ENCODE measurements around the gene RITA1. TPM values are rescaled to one million over a fixed set of nuclear protein-coding genes. Genes with fewer than 3 reads are reported as not detected.

The RITA1 gene
- total and polyA plus RNA-seq, 10 of the 15 experiments (the other 5 are each of a cell fraction or from before 2014, with no cell fraction given) = 2.3 to 39.9 (median 24.8) TPM

DNA sequence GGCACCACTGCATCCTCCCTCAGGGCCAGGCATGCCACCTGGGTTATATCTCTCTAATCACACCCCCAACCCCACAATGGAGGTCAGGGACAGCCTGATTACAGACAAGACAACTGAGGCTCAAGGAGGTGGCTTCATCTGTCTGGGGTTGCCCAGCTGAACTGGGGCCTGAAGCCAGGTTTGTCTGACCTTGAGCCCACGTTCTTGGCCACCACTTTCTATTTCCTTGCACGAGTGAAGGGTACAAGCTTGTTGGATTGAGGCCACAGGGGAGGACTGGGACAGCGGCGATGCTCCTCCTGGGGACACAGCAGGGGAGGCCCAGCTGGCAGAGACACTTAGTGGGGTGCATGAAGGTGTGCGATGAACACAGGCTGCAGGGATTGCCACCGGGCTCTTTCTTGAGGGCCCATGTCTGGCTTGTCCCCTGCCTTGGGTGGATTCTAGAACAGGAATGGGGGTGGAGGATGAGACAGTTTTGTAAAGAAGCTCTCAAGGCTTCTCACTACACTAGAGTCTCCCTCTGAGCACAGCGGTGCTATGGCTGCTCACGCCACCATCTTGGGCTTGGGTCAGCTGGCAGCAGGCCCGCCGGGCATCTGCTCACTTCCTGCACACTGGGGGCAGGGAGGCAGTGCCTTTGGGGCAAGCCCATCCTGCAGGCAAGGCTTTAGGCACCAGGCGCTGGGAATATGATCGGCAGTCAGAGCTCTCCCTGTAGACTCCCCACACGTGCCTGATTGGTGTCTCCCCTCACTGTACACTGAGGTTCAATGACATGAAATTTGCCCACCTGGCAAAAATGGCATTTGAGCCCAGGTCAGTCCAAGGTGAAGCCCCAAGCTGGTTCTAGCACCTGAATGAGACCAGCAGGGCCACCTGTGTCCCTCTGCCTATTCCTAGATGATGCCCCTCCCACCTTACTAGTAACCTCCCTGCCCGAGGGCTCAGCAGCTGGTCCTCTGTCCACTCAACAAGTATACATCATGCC, 16.0 kb downstream of the RITA1 start:
- no peaks in the 10 kb centered on the region for H3K27me3 ChIP-seq (replicated peaks in 1 of 2; ENCODE audit: control insufficient read depth in 2 of 2, insufficient read depth in 2 of 2, low read length in 1 of 2)
- H3K4me3 ChIP-seq = no peak overlapping the region
- no peaks in the 10 kb centered on the region for H3K79me2 ChIP-seq (ENCODE audit: control insufficient read depth, insufficient read depth, low read length)
- in situ Hi-C loops (cut with MboI) = loop anchor here (25.0 kb wide), 1 partner anchor 1764 kb away; no protein-coding TSS in a partner anchor
- ATAC-seq (no peak), DNase-seq (ENCODE audit: low read depth, low spot score) (no peak), FAIRE-seq (no peak)
- H3K9me3 ChIP-seq (replicated peaks; ENCODE audit: control insufficient read depth, insufficient read depth, low read length) = no peaks in the 10 kb centered on the region
- 84% methylated on average over 14 of the region's 14 CpGs for WGBS (ENCODE audit: insufficient coverage, insufficient replicate concordance, low lambda C conversion rate, missing lambda C conversion rate)
- ChIA-PET CTCF (interaction anchor here (3.5 kb wide), 1 partner anchor 16 kb away, joined by 15 read pairs; the partner anchor contains the start of genes DDX54 and RITA1), SMC1A (ENCODE audit: uncharacterized antibody, unreplicated experiment) (interaction anchor here (6.1 kb wide), 1 partner anchor 21 kb away, joined by 50 read pairs; the partner anchor contains the start of gene TPCN1), POLR2A (no interaction called here), RAD21 (ENCODE audit: unreplicated experiment) (no interaction called here)
- H3K9ac ChIP-seq (ENCODE audit: control insufficient read depth, insufficient read depth, low read length) = no peak overlapping the region
- TF ChIP-seq, protein P1, sequence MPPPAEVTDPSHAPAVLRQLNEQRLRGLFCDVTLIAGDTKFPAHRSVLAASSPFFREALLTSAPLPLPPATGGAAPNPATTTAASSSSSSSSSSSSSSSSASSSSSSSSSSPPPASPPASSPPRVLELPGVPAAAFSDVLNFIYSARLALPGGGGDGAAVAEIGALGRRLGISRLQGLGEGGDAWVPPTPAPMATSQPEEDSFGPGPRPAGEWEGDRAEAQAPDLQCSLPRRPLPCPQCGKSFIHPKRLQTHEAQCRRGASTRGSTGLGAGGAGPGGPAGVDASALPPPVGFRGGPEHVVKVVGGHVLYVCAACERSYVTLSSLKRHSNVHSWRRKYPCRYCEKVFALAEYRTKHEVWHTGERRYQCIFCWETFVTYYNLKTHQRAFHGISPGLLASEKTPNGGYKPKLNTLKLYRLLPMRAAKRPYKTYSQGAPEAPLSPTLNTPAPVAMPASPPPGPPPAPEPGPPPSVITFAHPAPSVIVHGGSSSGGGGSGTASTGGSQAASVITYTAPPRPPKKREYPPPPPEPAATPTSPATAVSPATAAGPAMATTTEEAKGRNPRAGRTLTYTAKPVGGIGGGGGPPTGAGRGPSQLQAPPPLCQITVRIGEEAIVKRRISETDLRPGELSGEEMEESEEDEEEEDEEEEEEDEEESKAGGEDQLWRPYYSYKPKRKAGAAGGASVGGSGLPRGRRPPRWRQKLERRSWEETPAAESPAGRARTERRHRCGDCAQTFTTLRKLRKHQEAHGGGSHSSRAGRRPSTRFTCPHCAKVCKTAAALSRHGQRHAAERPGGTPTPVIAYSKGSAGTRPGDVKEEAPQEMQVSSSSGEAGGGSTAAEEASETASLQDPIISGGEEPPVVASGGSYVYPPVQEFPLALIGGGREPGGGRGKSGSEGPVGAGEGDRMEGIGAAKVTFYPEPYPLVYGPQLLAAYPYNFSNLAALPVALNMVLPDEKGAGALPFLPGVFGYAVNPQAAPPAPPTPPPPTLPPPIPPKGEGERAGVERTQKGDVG (CRISPR knock-in tag; IDR thresholded peaks at IDR 0.05) = no peak
- no peak for TF ChIP-seq ATF7 (IDR thresholded peaks at IDR 0.05; ENCODE audit: low read depth)
- TF ChIP-seq DPF2 (IDR thresholded peaks at IDR 0.05) = no peak
- TF ChIP-seq ZBED1 (IDR thresholded peaks at IDR 0.05; ENCODE audit: borderline replicate concordance) = no peak
- no peak for TF ChIP-seq MXI1 (IDR thresholded peaks at IDR 0.05; ENCODE audit: low read depth, low read length)
- TF ChIP-seq, protein P2, sequence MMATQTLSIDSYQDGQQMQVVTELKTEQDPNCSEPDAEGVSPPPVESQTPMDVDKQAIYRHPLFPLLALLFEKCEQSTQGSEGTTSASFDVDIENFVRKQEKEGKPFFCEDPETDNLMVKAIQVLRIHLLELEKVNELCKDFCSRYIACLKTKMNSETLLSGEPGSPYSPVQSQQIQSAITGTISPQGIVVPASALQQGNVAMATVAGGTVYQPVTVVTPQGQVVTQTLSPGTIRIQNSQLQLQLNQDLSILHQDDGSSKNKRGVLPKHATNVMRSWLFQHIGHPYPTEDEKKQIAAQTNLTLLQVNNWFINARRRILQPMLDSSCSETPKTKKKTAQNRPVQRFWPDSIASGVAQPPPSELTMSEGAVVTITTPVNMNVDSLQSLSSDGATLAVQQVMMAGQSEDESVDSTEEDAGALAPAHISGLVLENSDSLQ (IDR thresholded peaks at IDR 0.05) = no peak
- no peak for TF ChIP-seq ETV6 (conservative IDR thresholded peaks at IDR 0.05 in 1 of 2, IDR thresholded peaks at IDR 0.05 in 1 of 2; ENCODE audit: borderline replicate concordance in 1 of 2, low read depth in 1 of 2)
- TF ChIP-seq IRF4 (IDR thresholded peaks at IDR 0.05; ENCODE audit: low read depth, low read length) = no peak
- TF ChIP-seq, protein P3, sequence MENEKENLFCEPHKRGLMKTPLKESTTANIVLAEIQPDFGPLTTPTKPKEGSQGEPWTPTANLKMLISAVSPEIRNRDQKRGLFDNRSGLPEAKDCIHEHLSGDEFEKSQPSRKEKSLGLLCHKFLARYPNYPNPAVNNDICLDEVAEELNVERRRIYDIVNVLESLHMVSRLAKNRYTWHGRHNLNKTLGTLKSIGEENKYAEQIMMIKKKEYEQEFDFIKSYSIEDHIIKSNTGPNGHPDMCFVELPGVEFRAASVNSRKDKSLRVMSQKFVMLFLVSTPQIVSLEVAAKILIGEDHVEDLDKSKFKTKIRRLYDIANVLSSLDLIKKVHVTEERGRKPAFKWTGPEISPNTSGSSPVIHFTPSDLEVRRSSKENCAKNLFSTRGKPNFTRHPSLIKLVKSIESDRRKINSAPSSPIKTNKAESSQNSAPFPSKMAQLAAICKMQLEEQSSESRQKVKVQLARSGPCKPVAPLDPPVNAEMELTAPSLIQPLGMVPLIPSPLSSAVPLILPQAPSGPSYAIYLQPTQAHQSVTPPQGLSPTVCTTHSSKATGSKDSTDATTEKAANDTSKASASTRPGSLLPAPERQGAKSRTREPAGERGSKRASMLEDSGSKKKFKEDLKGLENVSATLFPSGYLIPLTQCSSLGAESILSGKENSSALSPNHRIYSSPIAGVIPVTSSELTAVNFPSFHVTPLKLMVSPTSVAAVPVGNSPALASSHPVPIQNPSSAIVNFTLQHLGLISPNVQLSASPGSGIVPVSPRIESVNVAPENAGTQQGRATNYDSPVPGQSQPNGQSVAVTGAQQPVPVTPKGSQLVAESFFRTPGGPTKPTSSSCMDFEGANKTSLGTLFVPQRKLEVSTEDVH (IDR thresholded peaks at IDR 0.05; ENCODE audit: low read depth, partially characterized antibody) = no peak
- no peaks in the 10 kb centered on the region for H4K20me1 ChIP-seq (ENCODE audit: control insufficient read depth, insufficient read depth)
- no TSS peak for BruUV-seq (replicated peaks)
- intact Hi-C loops (cut with micrococcal nuclease; ENCODE audit: unreplicated experiment) = no loop called here
- H2AFZ ChIP-seq (ENCODE audit: control insufficient read depth, low read depth, low read length) = no peak overlapping the region
- H3K27ac ChIP-seq (ENCODE audit: control insufficient read depth, insufficient read depth) = no peak overlapping the region
- peaks cover 14% of the 10 kb centered on the region for H3K4me1 ChIP-seq (ENCODE audit: control insufficient read depth, insufficient read depth, low read length)
- no peaks in the 10 kb centered on the region for H3K36me3 ChIP-seq (ENCODE audit: control insufficient read depth in 2 of 2, insufficient read depth in 2 of 2, low read length in 1 of 2)
- no peak overlapping the region for H3K4me2 ChIP-seq (ENCODE audit: control insufficient read depth, insufficient read depth)
